ENCODE measurements around the gene RASGRF2.
"Not testable (repeated sequence)": the region's sequence is repeated elsewhere in the genome, so short reads cannot be mapped to it uniquely, and the experiment has no call there.

RASGRF2 gene

DNA sequence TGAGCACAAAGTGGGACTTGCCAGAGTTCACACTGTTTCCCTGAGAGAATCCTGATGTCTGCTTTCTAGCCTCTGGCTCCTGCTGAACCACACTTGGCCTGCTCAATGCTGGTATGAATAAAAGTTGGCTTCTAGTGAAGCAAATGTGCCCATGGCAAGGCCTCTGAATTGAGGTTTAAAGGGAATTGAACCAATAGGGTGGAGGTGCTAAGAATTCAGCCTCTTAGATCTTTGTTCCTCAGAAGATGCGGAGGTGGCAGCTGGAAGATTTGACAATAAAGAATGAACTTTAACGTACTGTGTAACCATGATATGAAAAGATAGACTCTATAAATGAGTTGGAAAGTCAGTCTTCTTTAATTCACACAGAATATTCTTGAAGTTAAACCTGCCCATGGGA lies 57.2 kb downstream of the RASGRF2 start:
- Histone ChIP-seq H3K4me1 (ENCODE audit: control insufficient read depth, insufficient read depth, low read length) (no peaks in the 10 kb centered on the region), H3K9ac (ENCODE audit: low read length) (no peak overlapping the region)

DNA sequence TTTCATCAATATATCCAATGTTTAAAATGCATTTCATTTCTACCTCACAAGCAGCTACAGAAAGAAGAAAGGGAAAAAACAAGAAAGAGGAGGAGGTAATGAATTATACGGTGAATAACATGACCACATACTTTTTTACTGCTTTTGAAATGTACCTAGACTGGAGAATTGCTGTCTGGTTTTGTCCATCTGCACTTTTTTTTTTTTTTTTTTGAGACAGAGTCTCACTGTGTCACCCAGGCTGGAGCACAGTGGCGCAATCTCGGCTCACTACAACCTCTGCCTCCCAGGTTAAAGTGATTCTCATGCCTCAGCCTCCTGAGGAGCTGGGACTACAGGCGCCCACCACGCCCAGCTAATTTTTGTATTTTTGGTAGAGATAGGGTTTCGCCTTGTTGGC lies 58.4 kb downstream of the RASGRF2 start:
- not testable (repeated sequence) for H3K36me3 ChIP-seq (ENCODE audit: control insufficient read depth, insufficient read depth, low read length); H3K4me3 ChIP-seq (ENCODE audit: low read length); H3K4me1 ChIP-seq (ENCODE audit: control insufficient read depth, insufficient read depth, low read length); H3K9ac ChIP-seq (ENCODE audit: low read length); H3K9me3 ChIP-seq (ENCODE audit: control insufficient read depth, low read length); H3K27me3 ChIP-seq (ENCODE audit: control insufficient read depth, insufficient read depth, low read length)

More for the DNA sequence above, 57.2 kb downstream of the RASGRF2 start:
- no peaks in the 10 kb centered on the region for H3K9me3 ChIP-seq (ENCODE audit: control insufficient read depth, low read length)
- H3K4me3 ChIP-seq (ENCODE audit: low read length): no peak overlapping the region
- H3K27me3 ChIP-seq (ENCODE audit: control insufficient read depth, insufficient read depth, low read length): no peaks in the 10 kb centered on the region
- H3K36me3 ChIP-seq (ENCODE audit: control insufficient read depth, insufficient read depth, low read length): no peaks in the 10 kb centered on the region

DNA sequence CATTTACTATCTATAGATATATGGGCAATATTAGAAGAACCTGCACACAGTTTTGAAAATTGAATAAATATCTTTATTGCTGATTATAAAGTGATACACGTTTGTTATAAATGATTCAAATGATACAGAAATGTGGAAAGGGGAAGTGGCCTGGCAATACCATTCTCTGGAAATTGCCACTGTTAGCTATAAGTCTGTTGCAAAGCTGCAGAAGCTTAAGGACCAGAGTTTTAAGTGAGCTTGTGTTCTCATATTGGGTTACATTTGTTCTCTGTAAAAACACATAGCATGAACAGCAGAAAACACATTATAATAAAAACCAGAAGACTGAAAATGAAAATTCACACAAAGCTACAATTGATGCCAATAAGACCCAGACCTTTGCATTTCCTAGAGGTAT lies 59.6 kb downstream of the RASGRF2 start:
- Histone ChIP-seq H3K9ac (ENCODE audit: low read length) (no peak overlapping the region), H3K4me3 (ENCODE audit: low read length) (no peak overlapping the region), H3K9me3 (ENCODE audit: control insufficient read depth, low read length) (no peaks in the 10 kb centered on the region), H3K36me3 (ENCODE audit: control insufficient read depth, insufficient read depth, low read length) (no peaks in the 10 kb centered on the region), H3K27me3 (ENCODE audit: control insufficient read depth, insufficient read depth, low read length) (no peaks in the 10 kb centered on the region), H3K4me1 (ENCODE audit: control insufficient read depth, insufficient read depth, low read length) (no peaks in the 10 kb centered on the region)

DNA sequence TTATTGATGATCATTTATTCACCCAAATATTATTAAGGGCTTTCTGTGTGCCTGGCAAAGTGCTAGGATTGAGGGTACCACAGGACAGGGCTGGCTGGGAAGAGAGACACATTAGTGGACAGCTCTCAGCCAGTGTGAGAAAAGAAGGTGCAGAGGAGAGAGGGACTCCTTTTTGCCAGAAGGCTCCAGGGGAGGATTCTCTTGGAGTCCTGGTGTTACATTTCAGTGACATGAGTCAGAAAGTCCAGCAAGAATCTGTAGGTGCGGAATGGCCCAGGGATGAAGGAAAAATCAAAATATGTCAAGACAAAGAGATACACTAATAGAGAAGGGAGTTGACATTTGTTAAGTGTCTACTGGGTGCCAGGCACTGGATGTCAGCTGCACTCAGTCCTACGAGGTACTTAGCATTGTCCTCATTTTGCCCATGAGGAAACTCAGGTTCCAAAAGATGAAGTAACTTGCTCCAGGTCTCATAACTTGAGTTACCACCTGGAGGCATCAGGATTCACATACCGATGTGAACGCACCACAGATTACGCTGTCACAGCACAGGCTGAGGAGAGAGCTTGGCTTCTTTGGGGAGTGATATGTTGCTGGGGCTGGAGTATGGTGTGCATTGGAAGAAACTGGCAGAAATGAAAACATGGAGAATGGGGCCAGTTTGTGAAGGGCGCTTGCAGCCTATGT lies 60.5 kb downstream of the RASGRF2 start:
- Histone ChIP-seq H3K4me1 (ENCODE audit: control insufficient read depth, insufficient read depth, low read length) (no peaks in the 10 kb centered on the region), H3K4me3 (ENCODE audit: low read length) (no peak overlapping the region), H3K36me3 (ENCODE audit: control insufficient read depth, insufficient read depth, low read length) (no peaks in the 10 kb centered on the region), H3K9ac (ENCODE audit: low read length) (no peak overlapping the region), H3K27me3 (ENCODE audit: control insufficient read depth, insufficient read depth, low read length) (no peaks in the 10 kb centered on the region), H3K9me3 (ENCODE audit: control insufficient read depth, low read length) (no peaks in the 10 kb centered on the region)

DNA sequence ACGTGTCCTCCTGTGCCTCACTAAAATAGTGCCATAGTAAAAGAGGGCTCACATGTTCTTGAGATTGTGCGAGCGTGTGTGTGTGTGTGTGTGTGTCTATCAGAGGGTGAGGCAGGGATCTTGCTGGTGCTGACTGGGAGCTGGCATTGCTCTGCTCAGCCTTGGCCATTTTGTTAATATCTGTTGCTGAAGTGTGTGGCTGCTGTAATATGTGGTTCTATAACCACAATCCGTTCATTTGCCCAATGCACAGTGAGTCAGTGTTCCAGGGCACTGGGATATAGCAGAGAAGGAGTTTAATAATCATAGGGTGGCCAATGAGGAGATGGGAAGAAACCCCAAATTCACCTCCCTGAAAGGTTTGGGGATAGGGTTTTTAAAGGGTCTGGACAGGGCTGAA lies 61.3 kb downstream of the RASGRF2 start:
- no peak overlapping the region for H3K4me3 ChIP-seq (ENCODE audit: low read length)
- no peak overlapping the region for H3K9ac ChIP-seq (ENCODE audit: low read length)
- H3K9me3 ChIP-seq (ENCODE audit: control insufficient read depth, low read length): no peaks in the 10 kb centered on the region
- H3K4me1 ChIP-seq (ENCODE audit: control insufficient read depth, insufficient read depth, low read length): no peaks in the 10 kb centered on the region
- H3K27me3 ChIP-seq (ENCODE audit: control insufficient read depth, insufficient read depth, low read length): no peaks in the 10 kb centered on the region
- H3K36me3 ChIP-seq (ENCODE audit: control insufficient read depth, insufficient read depth, low read length): no peaks in the 10 kb centered on the region

DNA sequence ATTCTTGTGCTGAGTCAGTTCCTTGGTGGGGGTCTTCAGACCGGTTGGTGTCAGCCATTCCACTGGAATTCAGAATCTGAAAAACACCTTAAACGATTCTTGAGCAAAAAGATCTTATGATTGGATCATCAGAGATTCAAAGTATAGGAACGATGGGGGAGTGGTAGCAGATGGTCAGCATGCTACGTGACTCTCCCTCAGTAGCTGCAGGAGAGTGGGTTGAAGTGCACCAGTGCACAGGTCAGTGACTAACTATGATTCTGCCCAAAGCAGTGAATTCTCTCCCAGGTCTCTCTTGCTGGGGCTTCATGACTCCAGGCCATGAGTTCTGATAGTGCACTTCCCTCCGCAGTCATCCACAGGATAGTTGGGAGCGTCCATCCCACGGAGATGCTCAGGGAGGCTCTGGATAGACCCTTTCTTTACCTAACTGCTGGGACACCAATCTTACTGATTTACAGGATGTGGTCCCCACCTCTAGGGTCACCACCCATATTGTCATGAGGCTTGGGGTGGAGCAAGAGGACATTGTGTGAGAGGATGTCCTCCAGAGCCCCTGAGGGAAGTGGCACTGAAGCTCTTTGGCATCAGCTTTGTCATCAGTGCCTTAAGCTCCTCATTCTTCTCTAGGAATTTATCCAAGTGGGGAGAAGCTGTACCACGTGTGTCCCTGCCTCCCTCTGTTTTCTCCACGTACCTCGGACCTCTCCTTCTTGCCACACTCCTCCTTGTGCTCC lies 62.0 kb downstream of the RASGRF2 start:
- no peaks in the 10 kb centered on the region for H3K36me3 ChIP-seq (ENCODE audit: control insufficient read depth, insufficient read depth, low read length)
- H3K9ac ChIP-seq (ENCODE audit: low read length): no peak overlapping the region
- H3K27me3 ChIP-seq (ENCODE audit: control insufficient read depth, insufficient read depth, low read length): no peaks in the 10 kb centered on the region

DNA sequence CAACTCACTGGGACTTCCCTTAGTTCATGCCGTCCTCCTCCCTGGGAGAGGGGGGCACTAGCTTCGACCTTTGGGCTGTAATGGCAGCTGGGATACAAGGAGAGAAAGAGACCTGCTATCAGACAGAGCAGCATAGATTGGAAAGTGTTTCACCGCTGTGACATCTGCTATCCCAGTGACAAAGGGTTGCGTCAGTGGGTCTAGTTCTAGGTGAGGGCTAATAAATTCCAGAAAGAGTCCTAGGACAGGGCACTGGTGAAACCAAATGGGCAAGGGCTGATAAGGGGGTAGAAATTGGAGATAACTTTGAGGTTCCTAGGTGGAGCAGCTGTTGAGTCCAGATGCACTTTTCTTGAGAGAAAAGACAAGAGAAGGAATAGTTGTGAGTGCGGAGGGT lies 62.5 kb downstream of the RASGRF2 start:
- Histone ChIP-seq H3K4me1 (ENCODE audit: control insufficient read depth, insufficient read depth, low read length) (no peaks in the 10 kb centered on the region), H3K36me3 (ENCODE audit: control insufficient read depth, insufficient read depth, low read length) (no peaks in the 10 kb centered on the region), H3K27me3 (ENCODE audit: control insufficient read depth, insufficient read depth, low read length) (no peaks in the 10 kb centered on the region), H3K9ac (ENCODE audit: low read length) (no peak overlapping the region), H3K4me3 (ENCODE audit: low read length) (no peak overlapping the region), H3K9me3 (ENCODE audit: control insufficient read depth, low read length) (no peaks in the 10 kb centered on the region)

More for the DNA sequence above, 62.0 kb downstream of the RASGRF2 start:
- Histone ChIP-seq H3K9me3 (ENCODE audit: control insufficient read depth, low read length) (no peaks in the 10 kb centered on the region), H3K4me1 (ENCODE audit: control insufficient read depth, insufficient read depth, low read length) (no peaks in the 10 kb centered on the region), H3K4me3 (ENCODE audit: low read length) (no peak overlapping the region)

DNA sequence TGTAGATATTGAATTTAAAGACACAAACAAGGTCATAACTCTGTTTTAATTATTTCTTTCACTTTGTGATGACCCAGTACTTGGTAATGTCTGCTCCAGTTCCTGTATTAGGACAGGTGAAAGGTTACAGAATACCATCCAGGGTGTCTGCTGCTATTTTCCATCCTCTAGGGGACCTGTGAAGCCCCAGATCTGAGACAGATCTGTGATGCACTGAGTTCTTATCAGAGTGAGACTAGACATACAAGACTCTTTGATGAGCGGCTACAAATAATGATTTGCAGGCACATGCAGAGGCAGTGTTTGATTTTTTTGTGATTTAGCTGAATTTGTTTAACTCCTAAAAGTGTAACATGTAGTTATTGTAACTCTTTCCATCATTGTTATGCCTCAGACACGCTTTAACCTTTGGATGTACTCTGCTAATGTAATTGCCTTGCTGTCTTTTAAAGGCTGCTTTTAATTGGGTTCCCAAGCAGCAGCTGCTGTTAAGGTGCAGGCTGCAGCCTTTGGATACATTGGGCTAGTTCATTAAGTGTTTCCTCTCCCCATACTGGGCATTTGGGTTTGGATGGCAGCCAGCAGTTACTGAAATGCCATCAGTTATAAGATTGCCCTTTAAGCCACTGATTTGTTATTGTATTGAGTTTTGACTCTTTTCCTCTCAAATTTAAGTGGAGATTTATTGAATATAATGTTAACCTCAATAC lies 63.3 kb downstream of the RASGRF2 start:
- no peaks in the 10 kb centered on the region for H3K4me1 ChIP-seq (ENCODE audit: control insufficient read depth, insufficient read depth, low read length)
- H3K4me3 ChIP-seq (ENCODE audit: low read length): no peak overlapping the region
- H3K9me3 ChIP-seq (ENCODE audit: control insufficient read depth, low read length): no peaks in the 10 kb centered on the region
- no peaks in the 10 kb centered on the region for H3K27me3 ChIP-seq (ENCODE audit: control insufficient read depth, insufficient read depth, low read length)
- H3K36me3 ChIP-seq (ENCODE audit: control insufficient read depth, insufficient read depth, low read length): no peaks in the 10 kb centered on the region
- H3K9ac ChIP-seq (ENCODE audit: low read length): no peak overlapping the region

DNA sequence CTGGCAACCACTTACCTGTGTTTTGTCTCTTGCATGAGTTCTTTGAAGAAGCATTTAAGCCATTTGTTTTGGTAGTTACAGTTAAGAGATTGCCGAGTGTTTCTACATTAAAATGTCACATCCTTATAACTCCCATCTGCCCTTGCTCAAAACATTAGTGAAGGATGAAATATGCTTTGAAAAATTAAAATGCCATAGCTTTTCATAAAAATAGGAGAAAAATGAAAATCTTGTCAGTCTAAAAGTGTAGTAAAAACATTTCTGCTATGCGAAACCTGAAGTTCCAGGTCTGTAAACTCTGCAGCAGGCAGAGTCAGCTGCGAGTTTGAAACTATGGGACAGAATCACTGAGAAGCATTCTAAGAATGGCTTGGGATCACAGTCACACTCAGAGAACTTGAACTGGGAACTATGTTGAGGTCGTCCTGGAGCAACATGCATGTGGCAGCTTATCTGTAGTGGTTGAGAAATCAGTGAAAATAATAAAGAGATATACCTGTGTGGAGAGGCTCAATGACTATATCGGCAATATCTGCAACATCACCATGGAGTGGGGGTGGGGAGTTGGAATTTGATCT lies 67.4 kb downstream of the RASGRF2 start:
- Histone ChIP-seq H3K27me3 (ENCODE audit: control insufficient read depth, insufficient read depth, low read length) (no peaks in the 10 kb centered on the region), H3K36me3 (ENCODE audit: control insufficient read depth, insufficient read depth, low read length) (no peaks in the 10 kb centered on the region), H3K4me1 (ENCODE audit: control insufficient read depth, insufficient read depth, low read length) (no peaks in the 10 kb centered on the region), H3K4me3 (ENCODE audit: low read length) (no peak overlapping the region), H3K9me3 (ENCODE audit: control insufficient read depth, low read length) (no peaks in the 10 kb centered on the region), H3K9ac (ENCODE audit: low read length) (no peak overlapping the region)

DNA sequence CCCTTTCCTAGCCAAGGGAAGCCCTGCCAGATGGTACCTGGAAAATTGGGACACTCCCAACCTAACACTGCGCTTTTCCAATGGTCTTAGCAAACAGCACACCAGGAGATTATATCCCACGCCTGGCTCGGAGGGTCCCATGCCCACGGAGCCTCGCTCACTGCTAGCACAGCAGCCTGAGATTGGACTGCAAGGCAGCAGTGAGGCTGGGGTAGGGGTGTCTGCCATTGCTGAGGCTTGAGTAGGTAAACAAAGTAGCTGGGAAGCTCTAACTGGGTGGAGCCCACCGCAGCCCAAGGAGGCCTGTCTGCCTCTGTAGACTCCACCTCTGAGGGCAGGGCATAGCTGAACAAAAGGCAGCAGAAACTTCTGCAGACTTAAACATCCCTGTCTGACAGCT lies 68.7 kb downstream of the RASGRF2 start:
- H3K4me3 ChIP-seq (ENCODE audit: low read length); H3K4me1 ChIP-seq (ENCODE audit: control insufficient read depth, insufficient read depth, low read length); H3K36me3 ChIP-seq (ENCODE audit: control insufficient read depth, insufficient read depth, low read length); H3K9me3 ChIP-seq (ENCODE audit: control insufficient read depth, low read length); H3K27me3 ChIP-seq (ENCODE audit: control insufficient read depth, insufficient read depth, low read length); H3K9ac ChIP-seq (ENCODE audit: low read length): not testable (repeated sequence)

DNA sequence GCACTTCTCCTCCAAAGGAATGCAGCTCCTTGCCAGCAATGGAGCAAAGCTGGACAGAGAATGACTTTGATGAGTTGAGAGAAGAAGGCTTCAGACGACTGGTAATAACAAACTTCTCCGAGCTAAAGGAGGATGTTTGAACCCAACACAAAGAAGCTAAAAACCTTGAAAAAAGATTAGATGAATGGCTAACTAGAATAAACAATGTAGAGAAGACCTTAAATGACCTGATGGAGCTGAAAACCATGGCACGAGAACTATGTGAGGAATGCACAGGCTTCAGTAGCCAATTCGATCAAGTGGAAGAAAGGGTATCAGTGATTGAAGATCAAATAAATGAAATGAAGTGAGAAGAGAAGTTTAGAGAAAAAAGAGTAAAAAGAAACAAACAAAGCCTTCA lies 69.6 kb downstream of the RASGRF2 start:
- H3K9ac ChIP-seq (ENCODE audit: low read length); H3K9me3 ChIP-seq (ENCODE audit: control insufficient read depth, low read length); H3K27me3 ChIP-seq (ENCODE audit: control insufficient read depth, insufficient read depth, low read length); H3K4me3 ChIP-seq (ENCODE audit: low read length); H3K36me3 ChIP-seq (ENCODE audit: control insufficient read depth, insufficient read depth, low read length); H3K4me1 ChIP-seq (ENCODE audit: control insufficient read depth, insufficient read depth, low read length): not testable (repeated sequence)
